HL-60 (cell line): ENCODE measurements around the gene SFMBT2.

Source experiments
- DNase-seq, 2 experiments: peaks; one replicate each; pipeline ENCODE4 v3.0.0-alpha.2; 2010 to 2020; ENCODE audit warnings: low read depth in 1 of 2, low spot score in 1 of 2
- H3K27ac ChIP-seq: fragments of 250-450 bp; sonication (Bioruptor Pico); replicated peaks from 2 replicates; pipeline ENCODE4 v1.5.1; 2020; ENCODE audit warnings: mild to moderate bottlenecking, moderate library complexity
- H3K27me3 ChIP-seq: fragments of 250-450 bp; sonication (Bioruptor Pico); 2 replicates; pipeline ENCODE4 v1.5.1; 2021; ENCODE audit warnings: mild to moderate bottlenecking, moderate library complexity; ENCODE audit not compliant: insufficient read depth, poor library complexity, severe bottlenecking
- H3K4me3 ChIP-seq: replicated peaks from 2 replicates; pipeline ENCODE4 v1.5.1; 2011; ENCODE audit warnings: mild to moderate bottlenecking, control low read depth, low read length; ENCODE audit not compliant: insufficient read depth
- GABPA ChIP-seq: IDR thresholded peaks from 2 replicates; pipeline ENCODE4 v1.6.1; 2012; ENCODE audit warnings: low read depth
- POLR2AphosphoS5 ChIP-seq: IDR thresholded peaks from 2 replicates; pipeline ENCODE4 v1.6.1; 2012; ENCODE audit warnings: low read depth
- REST ChIP-seq: IDR thresholded peaks from 2 replicates; pipeline ENCODE4 v1.6.1; 2012; ENCODE audit warnings: low read depth; ENCODE audit not compliant: insufficient replicate concordance
- SPI1 ChIP-seq: IDR thresholded peaks from 2 replicates; pipeline ENCODE4 v1.6.1; 2012; ENCODE audit warnings: low read depth, mild to moderate bottlenecking, borderline replicate concordance
- TF ChIP-seq, protein P1 (sequence below): IDR thresholded peaks from one replicate; pipeline ENCODE4 v1.5.1; 2011; ENCODE audit warnings: low read length, control low read depth, inconsistent platforms; ENCODE audit not compliant: insufficient read depth

Gene SFMBT2

GRCh38 chr10:7374795-7375194, 36.0 kb downstream of the SFMBT2 start:
- H3K27ac ChIP-seq: no peak overlapping the region
- TF ChIP-seq SPI1 (no peak), POLR2AphosphoS5 (no peak)

DNA sequence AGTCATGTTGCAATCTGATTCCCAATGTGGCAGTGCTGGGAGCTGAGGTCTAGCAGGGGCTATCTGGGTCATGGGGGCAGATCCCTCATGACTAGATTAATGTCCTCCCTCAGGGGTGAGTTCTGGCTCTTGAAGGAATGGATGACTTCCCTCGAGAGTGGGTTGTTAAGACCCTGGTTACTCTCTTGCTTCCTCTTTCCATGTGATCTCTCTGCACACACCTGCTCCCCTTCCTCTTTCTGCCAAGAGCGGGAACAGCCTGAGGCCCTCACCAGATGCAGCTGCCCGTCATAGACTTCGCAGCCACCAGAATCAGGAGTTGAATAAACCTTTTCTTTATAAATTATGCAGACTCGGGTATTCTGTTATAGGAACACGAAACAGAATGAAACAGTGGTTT, 37.8 kb downstream of the SFMBT2 start:
- DNase-seq: peak; percentile 26 to 34
- Histone ChIP-seq H3K4me3 (no peak overlapping the region), H3K27ac (no peak overlapping the region), H3K27me3 (no peaks in the 10 kb centered on the region)
- TF ChIP-seq GABPA: no peak
- peak; percentile 58; the same call in 1 of the 2 replicates for TF ChIP-seq SPI1
- TF ChIP-seq POLR2AphosphoS5: 0 out of 2 replicates have a peak, but pooled peaks have one; percentile 35

More at GRCh38 chr10:7374795-7375194, 36.0 kb downstream of the SFMBT2 start:
- no peak for DNase-seq
- H3K27me3 ChIP-seq: no peaks in the 10 kb centered on the region
- no peak overlapping the region for H3K4me3 ChIP-seq

DNA sequence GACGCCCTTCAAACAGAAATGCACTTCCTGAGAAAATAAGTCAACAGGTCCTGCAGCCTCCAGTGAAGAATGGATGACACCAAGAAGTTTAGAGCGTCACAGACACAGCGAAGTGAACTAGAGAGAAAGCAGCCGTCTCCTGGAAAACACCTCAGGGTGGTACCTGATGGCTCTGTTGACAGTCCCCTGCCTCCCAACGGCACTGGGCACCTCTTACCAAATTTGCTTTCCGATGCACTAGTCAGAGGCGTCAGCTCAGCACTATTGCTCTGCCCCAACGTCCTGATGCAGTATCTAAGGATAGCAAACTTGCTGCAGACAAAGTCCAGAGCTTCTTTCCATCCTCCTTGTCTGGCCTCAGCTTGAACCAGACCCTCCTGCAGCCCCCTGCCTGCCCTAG, 38.3 kb downstream of the SFMBT2 start:
- no peak for TF ChIP-seq POLR2AphosphoS5
- no peak for TF ChIP-seq GABPA
- TF ChIP-seq SPI1: no peak
- TF ChIP-seq REST: no peak
- TF ChIP-seq, protein P1, sequence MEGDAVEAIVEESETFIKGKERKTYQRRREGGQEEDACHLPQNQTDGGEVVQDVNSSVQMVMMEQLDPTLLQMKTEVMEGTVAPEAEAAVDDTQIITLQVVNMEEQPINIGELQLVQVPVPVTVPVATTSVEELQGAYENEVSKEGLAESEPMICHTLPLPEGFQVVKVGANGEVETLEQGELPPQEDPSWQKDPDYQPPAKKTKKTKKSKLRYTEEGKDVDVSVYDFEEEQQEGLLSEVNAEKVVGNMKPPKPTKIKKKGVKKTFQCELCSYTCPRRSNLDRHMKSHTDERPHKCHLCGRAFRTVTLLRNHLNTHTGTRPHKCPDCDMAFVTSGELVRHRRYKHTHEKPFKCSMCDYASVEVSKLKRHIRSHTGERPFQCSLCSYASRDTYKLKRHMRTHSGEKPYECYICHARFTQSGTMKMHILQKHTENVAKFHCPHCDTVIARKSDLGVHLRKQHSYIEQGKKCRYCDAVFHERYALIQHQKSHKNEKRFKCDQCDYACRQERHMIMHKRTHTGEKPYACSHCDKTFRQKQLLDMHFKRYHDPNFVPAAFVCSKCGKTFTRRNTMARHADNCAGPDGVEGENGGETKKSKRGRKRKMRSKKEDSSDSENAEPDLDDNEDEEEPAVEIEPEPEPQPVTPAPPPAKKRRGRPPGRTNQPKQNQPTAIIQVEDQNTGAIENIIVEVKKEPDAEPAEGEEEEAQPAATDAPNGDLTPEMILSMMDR: no peak
- H3K4me3 ChIP-seq: no peak overlapping the region
- no peak overlapping the region for H3K27ac ChIP-seq
- H3K27me3 ChIP-seq: no peaks in the 10 kb centered on the region
- no peak for DNase-seq

GRCh38 chr10:7370511-7370910, 40.3 kb downstream of the SFMBT2 start:
- Histone ChIP-seq H3K27ac (no peak overlapping the region), H3K4me3 (no peak overlapping the region), H3K27me3 (no peaks in the 10 kb centered on the region)
- no peak for DNase-seq
- TF ChIP-seq, protein P1: no peak
- TF ChIP-seq SPI1: no peak
- TF ChIP-seq GABPA: no peak
- no peak for TF ChIP-seq POLR2AphosphoS5
- TF ChIP-seq REST: no peak

DNA sequence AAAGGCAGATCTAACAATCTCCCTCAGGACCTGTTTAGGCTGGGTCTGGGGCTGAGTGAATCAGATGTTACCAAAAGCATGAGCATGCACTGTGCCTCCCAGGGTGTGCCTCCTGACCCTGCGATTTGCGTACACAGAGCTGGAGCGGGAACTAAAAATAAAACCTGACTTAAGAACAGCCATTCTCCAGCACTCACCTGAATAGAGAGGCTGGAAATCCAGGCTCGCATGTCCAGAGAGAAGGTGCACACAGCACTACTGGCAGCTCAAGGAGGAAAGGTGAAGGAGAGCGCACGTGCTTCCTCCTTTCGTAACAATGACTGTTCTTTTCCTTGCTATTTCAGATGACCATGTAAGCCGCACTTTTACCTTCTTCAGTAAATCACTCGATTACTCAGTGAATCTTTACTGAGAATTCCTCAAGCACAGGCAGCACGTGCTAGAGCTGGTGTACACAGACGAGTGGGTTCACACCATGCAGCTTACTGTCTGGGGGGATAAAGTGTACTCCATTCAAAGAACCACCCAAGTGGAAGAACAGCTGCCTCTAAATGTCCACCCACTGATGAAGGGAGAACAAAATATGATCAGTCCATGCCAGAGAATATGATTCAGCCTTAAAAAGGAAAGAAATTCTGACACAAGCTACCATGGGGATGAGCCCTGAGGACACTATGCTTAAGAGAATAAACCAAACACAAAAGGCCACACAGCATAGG, 45.6 kb downstream of the SFMBT2 start:
- TF ChIP-seq SPI1: no peak
- TF ChIP-seq REST: no peak
- TF ChIP-seq GABPA: no peak
- TF ChIP-seq, protein P1: no peak
- no peak for TF ChIP-seq POLR2AphosphoS5
- no peak for DNase-seq
- Histone ChIP-seq H3K27me3 (no peaks in the 10 kb centered on the region), H3K27ac (no peak overlapping the region), H3K4me3 (no peak overlapping the region)
